ENCODE results near the gene TP53TG3.
"Not testable (repeated sequence)": the region's sequence is repeated elsewhere in the genome, so short reads cannot be mapped to it uniquely, and the experiment has no call there.

DNA sequence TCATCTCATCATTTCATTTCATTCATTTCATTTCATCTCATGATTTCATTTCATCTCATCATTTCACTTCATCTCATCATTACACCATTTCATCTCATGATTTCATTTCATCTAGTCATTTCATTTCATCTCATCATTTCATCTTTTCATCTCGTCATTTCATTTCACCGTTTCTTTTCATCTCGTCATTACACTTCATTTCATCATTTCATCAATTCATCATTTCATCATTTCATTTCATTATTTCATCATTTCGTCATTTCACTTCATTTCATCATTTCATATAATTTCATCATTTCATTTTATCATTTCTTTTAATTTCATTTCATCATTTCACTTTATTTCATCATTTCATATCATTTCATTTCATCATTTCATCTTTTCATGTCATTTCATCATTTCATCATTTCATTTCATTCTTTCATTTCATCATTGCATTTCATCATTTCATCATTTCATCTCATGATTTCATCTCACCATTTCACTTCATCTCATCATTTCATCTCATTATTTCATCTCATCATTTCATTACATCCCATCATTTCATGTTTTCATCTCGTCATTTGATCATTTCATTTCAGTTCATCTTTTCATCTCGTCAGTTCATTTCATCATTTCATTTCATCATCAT, 30.6 kb downstream of the TP53TG3 start:
- not testable (repeated sequence) for TF ChIP-seq PBX3 (CRISPR knock-in tag; IDR thresholded peaks at IDR 0.05; ENCODE audit: borderline replicate concordance); CTCF (CRISPR knock-in tag; IDR thresholded peaks at IDR 0.05); ZFP41 (CRISPR knock-in tag; IDR thresholded peaks at IDR 0.05; ENCODE audit: borderline replicate concordance); HOXA3 (CRISPR knock-in tag; IDR thresholded peaks at IDR 0.05); ZNF224 (CRISPR knock-in tag; IDR thresholded peaks at IDR 0.05); RFX1 (IDR thresholded peaks at IDR 0.05); NFRKB (IDR thresholded peaks at IDR 0.05); ERF (CRISPR knock-in tag; IDR thresholded peaks at IDR 0.05); NR2F1 (CRISPR knock-in tag; IDR thresholded peaks at IDR 0.05); FOSL1 (CRISPR knock-in tag; IDR thresholded peaks at IDR 0.05; ENCODE audit: borderline replicate concordance)
- TF ChIP-seq, protein P1, sequence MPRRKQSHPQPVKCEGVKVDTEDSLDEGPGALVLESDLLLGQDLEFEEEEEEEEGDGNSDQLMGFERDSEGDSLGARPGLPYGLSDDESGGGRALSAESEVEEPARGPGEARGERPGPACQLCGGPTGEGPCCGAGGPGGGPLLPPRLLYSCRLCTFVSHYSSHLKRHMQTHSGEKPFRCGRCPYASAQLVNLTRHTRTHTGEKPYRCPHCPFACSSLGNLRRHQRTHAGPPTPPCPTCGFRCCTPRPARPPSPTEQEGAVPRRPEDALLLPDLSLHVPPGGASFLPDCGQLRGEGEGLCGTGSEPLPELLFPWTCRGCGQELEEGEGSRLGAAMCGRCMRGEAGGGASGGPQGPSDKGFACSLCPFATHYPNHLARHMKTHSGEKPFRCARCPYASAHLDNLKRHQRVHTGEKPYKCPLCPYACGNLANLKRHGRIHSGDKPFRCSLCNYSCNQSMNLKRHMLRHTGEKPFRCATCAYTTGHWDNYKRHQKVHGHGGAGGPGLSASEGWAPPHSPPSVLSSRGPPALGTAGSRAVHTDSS (CRISPR knock-in tag; conservative IDR thresholded peaks at IDR 0.05), result not testable (repeated sequence)
